Progenitor cell of endocrine pancreas (in vitro differentiated cells): ENCODE measurements around the gene OCRL. TPM values are rescaled to one million over a fixed set of nuclear protein-coding genes. Genes with fewer than 3 reads are reported as not detected.

Experiments
- DNase-seq: peaks from one replicate; pipeline ENCODE4 v3.0.0; 2021; ENCODE audit warnings: low spot score; ENCODE audit not compliant: unreplicated experiment
- H3K27ac Mint-ChIP-seq: 2 replicates; pipeline ENCODE4 v1.8.0; 2021; ENCODE audit warnings: mild to moderate bottlenecking, moderate library complexity, mixed read lengths
- H3K27me3 Mint-ChIP-seq: 2 replicates; pipeline ENCODE4 v1.8.0; 2021; ENCODE audit warnings: mixed read lengths
- H3K36me3 Mint-ChIP-seq: 2 replicates; pipeline ENCODE4 v1.8.0; 2022; ENCODE audit warnings: mixed read lengths; ENCODE audit not compliant: insufficient read depth
- H3K4me1 Mint-ChIP-seq: 2 replicates; pipeline ENCODE4 v1.8.0; 2021; ENCODE audit warnings: low read depth, mixed read lengths
- H3K4me3 Mint-ChIP-seq: 2 replicates; pipeline ENCODE4 v1.8.0; 2021; ENCODE audit warnings: low read depth, mild to moderate bottlenecking, moderate library complexity, mixed read lengths
- H3K9me3 Mint-ChIP-seq: 2 replicates; pipeline ENCODE4 v1.8.0; 2021; ENCODE audit warnings: low read depth, mixed read lengths
- total RNA-seq: library from RNA; stranded (reverse); gene quantifications from 2 replicates; pipeline ENCODE4 v1.2.1, GENCODE V29; 2021
- TF ChIP-seq, protein P1 (sequence below): fragments of 200-600 bp; sonication (generic); IDR thresholded peaks from one replicate; pipeline ENCODE4 v1.5.0; 2021; ENCODE audit warnings: antibody characterized with exemption, mild to moderate bottlenecking; ENCODE audit not compliant: unreplicated experiment

OCRL gene
- total RNA-seq, 1 donor from 2014 or later, result 57.2 TPM

DNA sequence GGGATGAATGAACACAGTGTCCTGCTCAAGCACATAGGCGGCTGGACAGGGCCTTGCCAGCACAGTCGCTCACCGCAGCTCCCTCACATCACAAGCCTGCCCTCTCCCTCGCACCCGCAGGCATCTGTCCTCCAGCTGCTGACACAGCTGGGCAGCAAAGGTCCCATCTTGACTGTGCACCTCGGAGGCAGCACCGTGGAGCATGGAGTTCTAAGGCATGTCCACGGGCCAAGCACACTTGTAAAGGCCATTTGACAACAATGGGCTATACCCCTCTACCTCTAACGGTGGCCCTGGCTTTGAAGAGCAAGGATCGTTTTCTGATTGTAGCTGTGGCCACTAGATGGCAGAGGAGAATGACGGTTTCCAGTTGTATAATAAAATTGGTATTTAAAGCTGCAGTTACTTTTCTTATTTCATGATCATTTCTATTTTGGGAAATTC lies 60.9 kb downstream of the OCRL start:
- Mint-ChIP-seq H3K4me3 (no peak overlapping the region), H3K36me3 (peaks cover 15% of the 10 kb centered on the region), H3K9me3 (no peaks in the 10 kb centered on the region), H3K27ac (no peak overlapping the region), H3K4me1 (peaks cover 9% of the 10 kb centered on the region), H3K27me3 (peaks cover 7% of the 10 kb centered on the region)
- TF ChIP-seq, protein P1, sequence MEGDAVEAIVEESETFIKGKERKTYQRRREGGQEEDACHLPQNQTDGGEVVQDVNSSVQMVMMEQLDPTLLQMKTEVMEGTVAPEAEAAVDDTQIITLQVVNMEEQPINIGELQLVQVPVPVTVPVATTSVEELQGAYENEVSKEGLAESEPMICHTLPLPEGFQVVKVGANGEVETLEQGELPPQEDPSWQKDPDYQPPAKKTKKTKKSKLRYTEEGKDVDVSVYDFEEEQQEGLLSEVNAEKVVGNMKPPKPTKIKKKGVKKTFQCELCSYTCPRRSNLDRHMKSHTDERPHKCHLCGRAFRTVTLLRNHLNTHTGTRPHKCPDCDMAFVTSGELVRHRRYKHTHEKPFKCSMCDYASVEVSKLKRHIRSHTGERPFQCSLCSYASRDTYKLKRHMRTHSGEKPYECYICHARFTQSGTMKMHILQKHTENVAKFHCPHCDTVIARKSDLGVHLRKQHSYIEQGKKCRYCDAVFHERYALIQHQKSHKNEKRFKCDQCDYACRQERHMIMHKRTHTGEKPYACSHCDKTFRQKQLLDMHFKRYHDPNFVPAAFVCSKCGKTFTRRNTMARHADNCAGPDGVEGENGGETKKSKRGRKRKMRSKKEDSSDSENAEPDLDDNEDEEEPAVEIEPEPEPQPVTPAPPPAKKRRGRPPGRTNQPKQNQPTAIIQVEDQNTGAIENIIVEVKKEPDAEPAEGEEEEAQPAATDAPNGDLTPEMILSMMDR, result peak; percentile 75
- no peak for DNase-seq

DNA sequence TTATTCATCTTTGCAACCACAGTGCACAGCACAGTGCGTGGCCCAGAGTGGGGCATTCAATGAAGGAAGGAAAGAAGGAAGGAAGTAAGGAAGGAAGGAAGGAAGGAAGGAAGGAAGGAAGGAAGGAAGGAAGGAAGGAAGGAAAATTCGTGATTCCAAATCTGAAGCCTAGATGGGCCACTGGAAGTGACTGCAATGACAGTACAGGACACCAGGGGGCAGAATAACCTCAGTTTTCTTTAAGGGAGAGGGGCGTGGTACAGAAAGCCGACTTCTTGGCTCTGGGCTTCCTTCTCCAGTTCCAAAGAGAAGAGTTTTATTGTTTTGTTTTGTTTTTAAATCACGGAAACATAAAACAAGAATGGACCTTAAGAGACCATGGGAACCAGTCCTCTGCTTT lies 66.9 kb downstream of the OCRL start:
- H3K9me3 Mint-ChIP-seq, result no peaks in the 10 kb centered on the region
- H3K4me1 Mint-ChIP-seq, result peaks cover 4% of the 10 kb centered on the region
- no peak overlapping the region for H3K4me3 Mint-ChIP-seq
- TF ChIP-seq, protein P1, result peak; percentile 87
- DNase-seq, result peak; percentile 45
- peaks cover 3% of the 10 kb centered on the region for H3K36me3 Mint-ChIP-seq
- H3K27ac Mint-ChIP-seq, result no peak overlapping the region
- peaks cover 29% of the 10 kb centered on the region for H3K27me3 Mint-ChIP-seq

DNA sequence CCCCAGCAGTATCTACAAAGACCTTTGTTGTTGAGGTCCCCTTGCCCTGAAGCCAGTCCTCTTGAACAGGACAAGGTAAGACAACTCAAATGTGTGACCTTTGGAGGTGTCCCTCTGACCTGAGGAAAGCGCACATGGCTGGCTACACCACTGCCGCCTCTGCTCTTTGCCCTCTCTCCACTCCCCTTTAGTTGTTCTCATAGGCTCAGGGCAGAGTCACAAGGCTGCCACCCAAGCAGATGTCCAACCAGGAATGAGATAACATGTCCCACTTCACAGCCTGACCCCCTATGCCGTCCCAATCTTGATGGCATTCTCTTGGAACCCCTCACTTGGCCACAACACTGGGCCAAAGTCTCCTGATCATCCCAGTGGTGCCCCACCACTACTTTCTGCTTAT lies 68.4 kb downstream of the OCRL start:
- peaks cover 29% of the 10 kb centered on the region for H3K27me3 Mint-ChIP-seq
- no peak overlapping the region for H3K27ac Mint-ChIP-seq
- H3K4me1 Mint-ChIP-seq, result peaks cover 4% of the 10 kb centered on the region
- TF ChIP-seq, protein P1, result no peak
- no peaks in the 10 kb centered on the region for H3K36me3 Mint-ChIP-seq
- H3K4me3 Mint-ChIP-seq, result no peak overlapping the region
- DNase-seq, result no peak
- no peaks in the 10 kb centered on the region for H3K9me3 Mint-ChIP-seq

DNA sequence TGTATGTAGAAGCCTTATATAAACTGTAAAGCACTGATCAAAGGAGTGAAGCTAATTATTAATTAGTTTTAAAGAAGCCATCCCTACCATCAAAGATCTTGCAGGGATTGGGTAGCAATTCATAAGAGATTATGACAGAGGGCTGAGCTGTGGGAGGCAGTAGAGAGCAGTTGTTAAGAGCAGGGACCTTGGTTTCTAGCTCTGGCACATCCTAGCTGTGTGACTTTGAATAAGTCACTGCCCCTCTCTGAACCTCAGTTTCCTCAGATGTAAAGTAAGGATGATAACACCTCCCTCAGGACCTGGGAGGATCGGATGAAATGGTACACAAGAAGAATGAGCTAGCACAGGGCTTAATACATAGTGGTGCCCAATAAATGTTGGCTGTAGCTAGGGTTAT lies 69.3 kb downstream of the OCRL start:
- Mint-ChIP-seq H3K27ac (no peak overlapping the region), H3K36me3 (no peaks in the 10 kb centered on the region), H3K27me3 (peaks cover 29% of the 10 kb centered on the region), H3K4me1 (peaks cover 2% of the 10 kb centered on the region), H3K4me3 (no peak overlapping the region), H3K9me3 (no peaks in the 10 kb centered on the region)
- no peak for DNase-seq
- TF ChIP-seq, protein P1, result no peak

DNA sequence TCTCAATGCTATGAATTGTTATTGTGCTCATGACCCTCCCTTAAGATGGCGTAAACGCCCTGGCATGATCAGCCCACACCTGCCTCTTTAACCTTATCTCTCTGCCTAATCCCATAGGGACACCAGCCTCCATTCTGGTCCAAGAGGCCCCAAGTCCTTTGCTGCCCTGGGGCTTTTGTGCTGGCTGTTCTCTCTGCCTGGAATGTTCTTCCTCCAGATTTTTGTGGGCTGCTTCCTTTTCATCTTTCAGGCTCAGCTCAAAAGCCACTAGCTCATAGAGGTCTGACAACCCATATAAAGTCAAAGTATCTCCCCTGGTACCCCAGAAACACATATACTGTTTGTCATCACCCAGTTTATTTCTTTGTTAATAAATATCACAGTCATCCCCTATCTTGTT lies 72.3 kb downstream of the OCRL start:
- Mint-ChIP-seq H3K4me3 (no peak overlapping the region), H3K36me3 (no peaks in the 10 kb centered on the region), H3K9me3 (no peaks in the 10 kb centered on the region), H3K27me3 (peaks cover 11% of the 10 kb centered on the region), H3K27ac (no peak overlapping the region), H3K4me1 (no peaks in the 10 kb centered on the region)
- DNase-seq, result no peak
- TF ChIP-seq, protein P1, result no peak
